K562 (cell line): ENCODE data around the gene TMEM128. TPM values are rescaled to one million over a fixed set of nuclear protein-coding genes. Genes with fewer than 3 reads are reported as not detected.

Source experiments
- ATAC-seq: fragments of 200-7000 bp; cut with Tn5 transposase; 3 replicates; pipeline ENCODE4 v1.9.1; 2020; ENCODE audit warnings: moderate library complexity
- BruUV-seq: library from RNA; stranded (reverse); fragments of 400-500 nt; replicated peaks from 2 replicates; lab custom pipeline; 2021; lab: Mats Ljungman, UMichigan
- CTCF ChIA-PET: fragments of 300-600 bp; formaldehyde crosslinking; extraction: SDS; loops from one replicate; lab custom pipeline; 2021; ENCODE audit warnings: low intra/inter-chr PET ratio; lab: Yijun Ruan, JAX
- POLR2A ChIA-PET: fragments of 300-600, 350-650 bp; sonication (Branson Sonifier 250); formaldehyde crosslinking; extraction: SDS; loops from one replicate; lab custom pipeline; 2021; ENCODE audit warnings: antibody characterized with exemption, inconsistent platforms; lab: Yijun Ruan, JAX
- DNase-seq, 4 experiments: peaks; one replicate each; pipeline versions ENCODE4 v3.0.0 to v3.0.0-alpha.2; 2011 to 2018; ENCODE audit warnings: low spot score in 3 of 4, mixed read lengths in 3 of 4; ENCODE audit errors: extremely low read depth in 1 of 4
- FAIRE-seq: peaks from 2 replicates; lab custom pipeline; 2011; peaks lifted over from hg19 to GRCh38; lab: Jason Lieb, UNC
- H2AFZ ChIP-seq: 2 replicates; pipeline ENCODE4 v1.6.0; 2011; ENCODE audit warnings: low read depth, low read length, control low read depth, inconsistent platforms
- H3K27ac ChIP-seq: fragments of 200-600 bp; 3 replicates; pipeline ENCODE4 v1.8.0; 2011; ENCODE audit warnings: low read depth, mild to moderate bottlenecking, control low read depth, inconsistent platforms, low read length, moderate library complexity, mixed read lengths; ENCODE audit errors: extremely low read depth
- H3K27me3 ChIP-seq, 2 experiments: fragments of 300-600 bp in 1 of 2; 2 replicates in 1 of 2; 3 replicates in 1 of 2; pipeline versions ENCODE4 v1.6.0 to v1.8.0; 2011; ENCODE audit warnings: inconsistent platforms in 2 of 2, low read length in 2 of 2, mild to moderate bottlenecking in 1 of 2, mixed read lengths in 1 of 2, moderate library complexity in 1 of 2; ENCODE audit not compliant: control insufficient read depth in 2 of 2, insufficient read depth in 2 of 2
- H3K36me3 ChIP-seq: fragments of 300-600 bp; 3 replicates; pipeline ENCODE4 v1.8.0; 2011; ENCODE audit warnings: mild to moderate bottlenecking, low read length, inconsistent platforms; ENCODE audit not compliant: control insufficient read depth, insufficient read depth
- H3K4me1 ChIP-seq, 2 experiments: fragments of 200-600 bp in 1 of 2; replicated peaks in 1 of 2; 2 replicates in 1 of 2; 3 replicates in 1 of 2; pipeline versions ENCODE4 v1.5.1 to v1.8.0; 2011; ENCODE audit warnings: inconsistent platforms in 2 of 2, low read length in 2 of 2, mild to moderate bottlenecking in 1 of 2, mixed read lengths in 1 of 2, moderate library complexity in 1 of 2; ENCODE audit not compliant: control insufficient read depth in 2 of 2, insufficient read depth in 2 of 2
- H3K4me2 ChIP-seq: 2 replicates; pipeline ENCODE4 v1.6.1; 2011; ENCODE audit warnings: low read length, control low read depth, inconsistent platforms, mixed read lengths; ENCODE audit not compliant: insufficient read depth
- H3K4me3 ChIP-seq: fragments of 200-600 bp; sonication (generic), shearing (Covaris generic); 2 replicates; pipeline ENCODE4 v1.5.1; 2016; ENCODE audit warnings: control low read depth, inconsistent platforms
- H3K79me2 ChIP-seq: fragments of 200-600 bp; 3 replicates; pipeline ENCODE4 v1.8.0; 2011; ENCODE audit warnings: low read length, inconsistent platforms; ENCODE audit not compliant: control insufficient read depth, insufficient read depth
- H3K9ac ChIP-seq, 2 experiments: 2 replicates each; pipeline versions ENCODE4 v1.6.0 to v1.6.1; 2011; ENCODE audit warnings: low read depth in 2 of 2, low read length in 2 of 2, control low read depth in 1 of 2, inconsistent platforms in 1 of 2, mild to moderate bottlenecking in 1 of 2, mixed read lengths in 1 of 2; ENCODE audit not compliant: insufficient read depth in 1 of 2
- H3K9me1 ChIP-seq: one replicate; pipeline ENCODE4 v1.6.0; 2011; ENCODE audit warnings: inconsistent platforms, mild to moderate bottlenecking, low read length, moderate library complexity; ENCODE audit not compliant: control insufficient read depth, insufficient read depth
- H3K9me3 ChIP-seq: replicated peaks from 2 replicates; pipeline ENCODE4 v1.5.1; 2011; ENCODE audit warnings: low read depth, low read length, inconsistent platforms; ENCODE audit not compliant: control insufficient read depth, insufficient read depth
- H4K20me1 ChIP-seq: replicated peaks from 2 replicates; pipeline ENCODE4 v1.6.1; 2011; ENCODE audit warnings: low read length, inconsistent platforms, mixed read lengths; ENCODE audit not compliant: control insufficient read depth, insufficient read depth
- ASH1L ChIP-seq: fragments of 450-650 bp; IDR thresholded peaks from 2 replicates; pipeline ENCODE4 v1.6.1; 2018; ENCODE audit warnings: borderline replicate concordance, mild to moderate bottlenecking, low read depth; ENCODE audit not compliant: partially characterized antibody
- FOXK1 ChIP-seq: sonication (generic); formaldehyde crosslinking; IDR thresholded peaks from 2 replicates; pipeline ENCODE4 v1.8.0; 2022; ENCODE audit warnings: missing genetic modification reagents, mild to moderate bottlenecking, borderline replicate concordance
- GTF2F1 ChIP-seq: IDR thresholded peaks from 2 replicates; pipeline ENCODE4 v1.6.1; 2011; ENCODE audit warnings: low read depth, low read length, improper control_type of control experiment
- IRF2 ChIP-seq: sonication (generic); formaldehyde crosslinking; IDR thresholded peaks from 2 replicates; pipeline ENCODE4 v1.8.1; 2022; ENCODE audit warnings: mild to moderate bottlenecking, missing genetic modification reagents
- L3MBTL2 ChIP-seq: fragments of 450-650 bp; IDR thresholded peaks from 2 replicates; pipeline ENCODE4 v1.6.1; 2016; ENCODE audit warnings: mild to moderate bottlenecking, moderate library complexity
- MYNN ChIP-seq, 2 experiments: sonication (generic); formaldehyde crosslinking in 1 of 2; IDR thresholded peaks; 2 replicates each; pipeline versions ENCODE4 v1.5.0 to v1.6.1; 2016 to 2020; ENCODE audit warnings: antibody characterized with exemption in 1 of 2, missing genetic modification reagents in 1 of 2
- NR1H2 ChIP-seq: sonication (generic); formaldehyde crosslinking; IDR thresholded peaks from 2 replicates; pipeline ENCODE4 v1.4.0; 2020; ENCODE audit warnings: mild to moderate bottlenecking, missing genetic modification reagents
- RBM39 ChIP-seq: fragments of 200-400 bp; formaldehyde crosslinking; optimal IDR thresholded peaks from 2 replicates; pipeline ENCODE3; 2018; ENCODE audit warnings: low read depth, low read length
- TAF1 ChIP-seq: IDR thresholded peaks from 2 replicates; pipeline ENCODE4 v1.6.1; 2011; ENCODE audit warnings: mild to moderate bottlenecking, low read length, moderate library complexity; ENCODE audit not compliant: insufficient read depth, control insufficient read depth, severe bottlenecking; ENCODE audit errors: extremely low read depth
- TGIF2 ChIP-seq: sonication (generic); formaldehyde crosslinking; IDR thresholded peaks from 2 replicates; pipeline ENCODE4 v1.8.1; 2022; ENCODE audit warnings: mild to moderate bottlenecking, missing genetic modification reagents, moderate library complexity
- ZNF561 ChIP-seq: fragments of 450-650 bp; formaldehyde crosslinking; conservative IDR thresholded peaks from 2 replicates; pipeline ENCODE4 v1.4.0; 2020; ENCODE audit warnings: mild to moderate bottlenecking, moderate library complexity
- ZNF583 ChIP-seq: fragments of 250-450 bp; sonication (Bioruptor Pico); IDR thresholded peaks from 2 replicates; pipeline ENCODE4 v1.4.0; 2020
- WGBS: fragments of 100-300 bp; shearing (Covaris generic); methylation state at CpG from one replicate; pipeline ENCODE4 v1.1.6; 2016; ENCODE audit warnings: low coverage, mixed read lengths; ENCODE audit not compliant: insufficient coverage; ENCODE audit errors: missing lambda C conversion rate; 5-methylcytosine and 5-hydroxymethylcytosine counted together
- in situ Hi-C: fragments of 300-500 bp; cut with MboI; formaldehyde crosslinking; loops from 4 replicates; pipeline ENCODE4 v1.15.0; 2018; ENCODE audit warnings: inconsistent platforms, mixed read lengths
- intact Hi-C: fragments of 100-400 bp; cut with micrococcal nuclease; formaldehyde crosslinking; loops from 2 replicates; pipeline ENCODE4 v1.14.2; 2022
- polyA plus RNA-seq, 8 experiments: library from polyadenylated mRNA; depleted of rRNA in 4 of 8; stranded (reverse) in 5 of 8; unstranded in 3 of 8; fragments of >200 nt; fragmentation: Nextera tagmentation in 2 of 8; fragmentation: Illumina TruSeq in 1 of 8; extraction: Ambion mirVana in 2 of 8; extraction: Trizol in 1 of 8; gene quantifications; 2 replicates each; pipeline versions ENCODE4 v1.2.1 to v1.2.3, GENCODE V29; 2011 to 2014; ENCODE audit warnings: inconsistent platforms in 1 of 8, missing spikeins in 1 of 8
- total RNA-seq, 7 experiments: library from RNA; depleted of rRNA in 6 of 7; stranded (reverse); fragments of >200 nt in 6 of 7; fragmentation: Illumina TruSeq in 2 of 7; extraction: Trizol in 2 of 7; gene quantifications; 2 replicates each; pipeline versions ENCODE4 v1.2.1 to v1.2.3, GENCODE V29; 2011 to 2021; ENCODE audit warnings: low replicate concordance in 1 of 7
- TF ChIP-seq, protein P1 (sequence below): sonication (generic); formaldehyde crosslinking; IDR thresholded peaks from 2 replicates; pipeline ENCODE4 v1.8.0; 2023; ENCODE audit warnings: mild to moderate bottlenecking, missing genetic modification reagents
- TF ChIP-seq, protein P2 (sequence below): fragments of 250-450 bp; sonication (Bioruptor Pico); IDR thresholded peaks from 2 replicates; pipeline ENCODE4 v1.5.0; 2021

TMEM128 gene
- total and polyA plus RNA-seq, 9 of the 15 experiments (the other 6 are each of a cell fraction or from before 2014, with no cell fraction given) = 9.1 to 40.0 (median 14.3) TPM

DNA sequence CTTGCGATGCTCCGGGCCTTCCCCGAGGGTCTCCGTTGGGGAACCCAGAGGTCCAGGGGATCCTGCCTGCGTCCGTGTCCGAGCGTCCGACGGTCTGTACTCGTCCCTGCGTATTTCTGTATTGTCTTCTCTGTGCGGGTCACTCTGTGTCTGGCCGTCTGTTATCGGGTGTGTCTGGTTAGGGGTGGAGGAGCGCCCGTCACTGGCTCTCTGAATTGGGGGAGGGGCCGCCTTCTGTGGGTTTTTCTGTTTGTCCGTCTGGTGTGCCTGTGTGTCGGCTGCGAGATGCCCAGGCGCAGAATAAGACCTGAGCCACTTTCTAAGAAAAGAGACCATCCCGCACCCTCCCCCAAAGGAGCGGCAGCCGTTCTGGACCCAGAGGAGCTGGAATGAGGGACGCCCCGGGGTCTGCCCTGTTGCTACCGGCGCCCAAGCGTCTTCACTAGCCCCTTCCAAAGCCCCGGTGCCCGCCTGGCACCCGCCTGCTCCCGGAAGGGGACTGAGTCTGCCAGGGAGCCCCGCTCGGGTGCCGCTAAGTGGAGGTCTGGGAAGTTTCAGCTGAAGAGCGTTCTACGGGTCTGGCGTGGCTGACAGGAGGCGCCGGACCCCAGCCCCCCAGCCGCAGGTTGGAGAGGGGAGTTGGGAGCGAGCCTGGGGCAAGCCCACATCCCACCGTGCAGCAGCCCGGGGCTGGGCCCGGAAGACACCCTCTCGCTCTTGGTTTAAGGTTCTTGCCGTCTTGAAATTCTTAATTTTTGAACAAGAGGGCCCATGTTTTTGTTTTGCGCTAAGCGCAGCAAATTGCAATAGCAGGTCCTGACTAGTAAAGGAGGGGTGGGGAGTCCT, 20.3 kb downstream of the TMEM128 start (continued):
- TF ChIP-seq, protein P1, sequence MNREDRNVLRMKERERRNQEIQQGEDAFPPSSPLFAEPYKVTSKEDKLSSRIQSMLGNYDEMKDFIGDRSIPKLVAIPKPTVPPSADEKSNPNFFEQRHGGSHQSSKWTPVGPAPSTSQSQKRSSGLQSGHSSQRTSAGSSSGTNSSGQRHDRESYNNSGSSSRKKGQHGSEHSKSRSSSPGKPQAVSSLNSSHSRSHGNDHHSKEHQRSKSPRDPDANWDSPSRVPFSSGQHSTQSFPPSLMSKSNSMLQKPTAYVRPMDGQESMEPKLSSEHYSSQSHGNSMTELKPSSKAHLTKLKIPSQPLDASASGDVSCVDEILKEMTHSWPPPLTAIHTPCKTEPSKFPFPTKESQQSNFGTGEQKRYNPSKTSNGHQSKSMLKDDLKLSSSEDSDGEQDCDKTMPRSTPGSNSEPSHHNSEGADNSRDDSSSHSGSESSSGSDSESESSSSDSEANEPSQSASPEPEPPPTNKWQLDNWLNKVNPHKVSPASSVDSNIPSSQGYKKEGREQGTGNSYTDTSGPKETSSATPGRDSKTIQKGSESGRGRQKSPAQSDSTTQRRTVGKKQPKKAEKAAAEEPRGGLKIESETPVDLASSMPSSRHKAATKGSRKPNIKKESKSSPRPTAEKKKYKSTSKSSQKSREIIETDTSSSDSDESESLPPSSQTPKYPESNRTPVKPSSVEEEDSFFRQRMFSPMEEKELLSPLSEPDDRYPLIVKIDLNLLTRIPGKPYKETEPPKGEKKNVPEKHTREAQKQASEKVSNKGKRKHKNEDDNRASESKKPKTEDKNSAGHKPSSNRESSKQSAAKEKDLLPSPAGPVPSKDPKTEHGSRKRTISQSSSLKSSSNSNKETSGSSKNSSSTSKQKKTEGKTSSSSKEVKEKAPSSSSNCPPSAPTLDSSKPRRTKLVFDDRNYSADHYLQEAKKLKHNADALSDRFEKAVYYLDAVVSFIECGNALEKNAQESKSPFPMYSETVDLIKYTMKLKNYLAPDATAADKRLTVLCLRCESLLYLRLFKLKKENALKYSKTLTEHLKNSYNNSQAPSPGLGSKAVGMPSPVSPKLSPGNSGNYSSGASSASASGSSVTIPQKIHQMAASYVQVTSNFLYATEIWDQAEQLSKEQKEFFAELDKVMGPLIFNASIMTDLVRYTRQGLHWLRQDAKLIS (CRISPR knock-in tag) = no peak

GRCh38 chr4:4226606-4227438, 21.2 kb downstream of the TMEM128 start, which contains the start of gene OTOP1:
TSS of gene OTOP1 (minus strand) at chr4:4226929. CDS start at chr4:4226864, 65 bp downstream.
- FAIRE-seq = no peak
- ATAC-seq = no peak
- no TSS peak for BruUV-seq
- Histone ChIP-seq H3K4me2 (no peak within 1 kb of the TSS), H3K36me3 (no peaks in the 10 kb centered on the region), H3K9me3 (no peaks in the 10 kb centered on the region), H3K79me2 (no peaks in the 10 kb centered on the region), H3K27ac (no peak within 1 kb of the TSS), H3K4me3 (no peak within 1 kb of the TSS), H4K20me1 (no peaks in the 10 kb centered on the region), H3K9me1 (no peaks in the 10 kb centered on the region), H3K4me1 (peaks cover 0 to 18% of the 10 kb centered on the region in 2 experiments; a peak in 2 of 5 replicates), H3K27me3 (peaks cover 18 to 39% of the 10 kb centered on the region in 2 experiments; a peak in 4 of 5 replicates), H2AFZ (no peak within 1 kb of the TSS), H3K9ac (no peak within 1 kb of the TSS)
- peak in 1 of 4 experiments; percentile 15 for DNase-seq
- ChIA-PET POLR2A (no interaction called here), CTCF (no interaction called here)
- WGBS = 14% methylated on average over 27 of the region's 82 CpGs
- intact Hi-C loops = no loop called here
- in situ Hi-C loops = no loop called here
- TF ChIP-seq FOXK1 (CRISPR knock-in tag) (no peak), TAF1 (no peak), RBM39 (no peak), TGIF2 (no peak), ZNF561 (CRISPR knock-in tag) (no peak), IRF2 (CRISPR knock-in tag) (no peak), L3MBTL2 (no peak), NR1H2 (CRISPR knock-in tag) (no peak), MYNN (IDR thresholded peaks at IDR 0.05) (no peak), MYNN (CRISPR knock-in tag; IDR thresholded peaks at IDR 0.05) (no peak), ASH1L (no peak), ZNF583 (CRISPR knock-in tag) (no peak), GTF2F1 (no peak)
- TF ChIP-seq, protein P2, sequence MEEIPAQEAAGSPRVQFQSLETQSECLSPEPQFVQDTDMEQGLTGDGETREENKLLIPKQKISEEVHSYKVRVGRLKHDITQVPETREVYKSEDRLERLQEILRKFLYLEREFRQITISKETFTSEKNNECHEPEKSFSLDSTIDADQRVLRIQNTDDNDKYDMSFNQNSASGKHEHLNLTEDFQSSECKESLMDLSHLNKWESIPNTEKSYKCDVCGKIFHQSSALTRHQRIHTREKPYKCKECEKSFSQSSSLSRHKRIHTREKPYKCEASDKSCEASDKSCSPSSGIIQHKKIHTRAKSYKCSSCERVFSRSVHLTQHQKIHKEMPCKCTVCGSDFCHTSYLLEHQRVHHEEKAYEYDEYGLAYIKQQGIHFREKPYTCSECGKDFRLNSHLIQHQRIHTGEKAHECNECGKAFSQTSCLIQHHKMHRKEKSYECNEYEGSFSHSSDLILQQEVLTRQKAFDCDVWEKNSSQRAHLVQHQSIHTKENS (CRISPR knock-in tag) = no peak
